Cortex of kidney (tissue), 1 donor: ENCODE data around the gene UPK1B.

Experiments used
- DNase-seq: peaks from one replicate; lab custom pipeline; 2025; lab: John Stamatoyannopoulos, UW

The UPK1B gene

GRCh38 chr3:119176778-119177177 is 3.4 kb downstream of the UPK1B start:
- no peak for DNase-seq

GRCh38 chr3:119177321-119177720 is 3.9 kb downstream of the UPK1B start:
- DNase-seq, result no peak

GRCh38 chr3:119181765-119182164 is 8.4 kb downstream of the UPK1B start:
- DNase-seq, result no peak

- no peak for DNase-seq
These were observed 10.7 kb downstream of the UPK1B start for GRCh38 chr3:119184111-119184510.

- DNase-seq, result no peak
These were observed 11.6 kb downstream of the UPK1B start for GRCh38 chr3:119184796-119185570.

- DNase-seq, result no peak
These were observed 13.9 kb downstream of the UPK1B start for GRCh38 chr3:119187266-119187665.

- DNase-seq, result no peak
These were observed 18.4 kb downstream of the UPK1B start for GRCh38 chr3:119191800-119192199.

GRCh38 chr3:119194237-119195150 is 21.1 kb downstream of the UPK1B start:
- DNase-seq, result no peak

GRCh38 chr3:119195151-119195476 is 21.7 kb downstream of the UPK1B start:
- DNase-seq, result no peak

GRCh38 chr3:119195911-119196310 is 22.5 kb downstream of the UPK1B start:
- DNase-seq, result no peak

GRCh38 chr3:119205209-119205608 is 31.8 kb downstream of the UPK1B start:
- DNase-seq, result no peak

GRCh38 chr3:119205685-119206084 is 32.3 kb downstream of the UPK1B start:
- DNase-seq, result no peak

- DNase-seq, result no peak
These were observed 33.5 kb downstream of the UPK1B start for GRCh38 chr3:119206611-119207511.

- no peak for DNase-seq
These were observed 34.1 kb downstream of the UPK1B start for GRCh38 chr3:119207512-119207875.

- no peak for DNase-seq
These were observed 37.8 kb downstream of the UPK1B start for GRCh38 chr3:119211193-119211592.

GRCh38 chr3:119211803-119212202 is 38.4 kb downstream of the UPK1B start:
- no peak for DNase-seq

- no peak for DNase-seq
These were observed 45.7 kb downstream of the UPK1B start for GRCh38 chr3:119219069-119219468.

GRCh38 chr3:119220198-119220597 is 46.8 kb downstream of the UPK1B start:
- no peak for DNase-seq

- no peak for DNase-seq
These were observed 47.7 kb downstream of the UPK1B start for GRCh38 chr3:119220970-119221667.

- DNase-seq, result no peak
These were observed 48.5 kb downstream of the UPK1B start for GRCh38 chr3:119221779-119222320.

GRCh38 chr3:119222391-119222790 is 49.0 kb downstream of the UPK1B start:
- no peak for DNase-seq
